ENCODE data around the gene OPHN1. TPM values are rescaled to one million over a fixed set of nuclear protein-coding genes. Genes with fewer than 3 reads are reported as not detected.

The OPHN1 gene
- total RNA-seq, 6 experiments from 2014 or later, result 7.8 to 12.5 (median 10.6) TPM

GRCh38 chrX:68193234-68193633, 240.1 kb downstream of the OPHN1 start:
- no peak overlapping the region for H3K4me3 Mint-ChIP-seq
- H3K9me3 Mint-ChIP-seq, result no peaks in the 10 kb centered on the region
- no peaks in the 10 kb centered on the region for H3K27me3 Mint-ChIP-seq (ENCODE audit: insufficient read depth)
- peaks cover 12% of the 10 kb centered on the region for H3K4me1 Mint-ChIP-seq (ENCODE audit: low read depth)
- no peak overlapping the region for H3K27ac Mint-ChIP-seq
- H3K36me3 Mint-ChIP-seq (ENCODE audit: low read depth), result no peaks in the 10 kb centered on the region; the same call in 1 of the 2 replicates
- no peak for TF ChIP-seq CTCF (IDR thresholded peaks at IDR 0.05)
- no peak for DNase-seq

- no peak overlapping the region for H3K4me3 Mint-ChIP-seq
- no peak for DNase-seq
- H3K9me3 Mint-ChIP-seq, result no peaks in the 10 kb centered on the region
- H3K36me3 Mint-ChIP-seq (ENCODE audit: low read depth), result peaks cover 5% of the 10 kb centered on the region
- H3K27me3 Mint-ChIP-seq (ENCODE audit: insufficient read depth), result no peaks in the 10 kb centered on the region
- H3K27ac Mint-ChIP-seq, result no peak overlapping the region
- H3K4me1 Mint-ChIP-seq (ENCODE audit: low read depth), result peaks cover 26% of the 10 kb centered on the region
- no peak for TF ChIP-seq CTCF (IDR thresholded peaks at IDR 0.05)
Observed at GRCh38 chrX:68190799-68191198, 242.5 kb downstream of the OPHN1 start.

GRCh38 chrX:68186552-68187262, 246.6 kb downstream of the OPHN1 start:
- no peak for DNase-seq
- Mint-ChIP-seq H3K36me3 (ENCODE audit: low read depth) (peaks cover 5% of the 10 kb centered on the region), H3K9me3 (no peaks in the 10 kb centered on the region), H3K27me3 (ENCODE audit: insufficient read depth) (no peaks in the 10 kb centered on the region), H3K27ac (peak overlapping the region; percentile 53; the same call in 1 of the 2 replicates), H3K4me1 (ENCODE audit: low read depth) (peaks cover 29% of the 10 kb centered on the region), H3K4me3 (peak overlapping the region; percentile 50)
- TF ChIP-seq CTCF (IDR thresholded peaks at IDR 0.05), result no peak

- Mint-ChIP-seq H3K4me1 (ENCODE audit: low read depth) (peaks cover 29% of the 10 kb centered on the region), H3K27ac (no peak overlapping the region), H3K9me3 (no peaks in the 10 kb centered on the region), H3K4me3 (no peak overlapping the region), H3K27me3 (ENCODE audit: insufficient read depth) (no peaks in the 10 kb centered on the region), H3K36me3 (ENCODE audit: low read depth) (peaks cover 5% of the 10 kb centered on the region)
- DNase-seq, result no peak
- no peak for TF ChIP-seq CTCF (IDR thresholded peaks at IDR 0.05)
Observed at GRCh38 chrX:68185161-68185560, 248.1 kb downstream of the OPHN1 start.

GRCh38 chrX:68183612-68184214, 249.6 kb downstream of the OPHN1 start:
- H3K4me1 Mint-ChIP-seq (ENCODE audit: low read depth), result peaks cover 29% of the 10 kb centered on the region
- no peaks in the 10 kb centered on the region for H3K9me3 Mint-ChIP-seq
- no peak overlapping the region for H3K27ac Mint-ChIP-seq
- no peak for DNase-seq
- TF ChIP-seq CTCF (IDR thresholded peaks at IDR 0.05), result peak; percentile 75
- H3K4me3 Mint-ChIP-seq, result no peak overlapping the region
- peaks cover 5% of the 10 kb centered on the region for H3K36me3 Mint-ChIP-seq (ENCODE audit: low read depth)
- no peaks in the 10 kb centered on the region for H3K27me3 Mint-ChIP-seq (ENCODE audit: insufficient read depth)
